NCI-H2227 (cell line): ENCODE results near the gene FOXN3.

Source experiments
- DNase-seq: peaks from one replicate; lab custom pipeline; 2025; ENCODE audit not compliant: unreplicated experiment; lab: John Stamatoyannopoulos, UW

The FOXN3 gene

GRCh38 chr14:89430391-89431236, 13.6 kb upstream of the FOXN3 start:
- DNase-seq: no peak

GRCh38 chr14:89429199-89430181, 12.5 kb upstream of the FOXN3 start:
- DNase-seq: no peak

- peak; percentile 35 for DNase-seq
These were observed 11.6 kb upstream of the FOXN3 start for GRCh38 chr14:89428546-89429198.

GRCh38 chr14:89428173-89428523, 11.1 kb upstream of the FOXN3 start:
- DNase-seq: no peak

- no peak for DNase-seq
These were observed 10.6 kb upstream of the FOXN3 start for GRCh38 chr14:89427426-89428172.

GRCh38 chr14:89425931-89426330, 8.9 kb upstream of the FOXN3 start:
- no peak for DNase-seq

GRCh38 chr14:89424241-89424640, 7.2 kb upstream of the FOXN3 start:
- DNase-seq: no peak

- DNase-seq: no peak
These were observed 5.9 kb upstream of the FOXN3 start for GRCh38 chr14:89422952-89423345.

GRCh38 chr14:89422181-89422951, 5.3 kb upstream of the FOXN3 start:
- DNase-seq: no peak

GRCh38 chr14:89420502-89420901, 3.5 kb upstream of the FOXN3 start:
- no peak for DNase-seq

- no peak for DNase-seq
These were observed 3.0 kb upstream of the FOXN3 start for GRCh38 chr14:89419973-89420482.

- DNase-seq: no peak
These were observed 1.9 kb upstream of the FOXN3 start for GRCh38 chr14:89418976-89419375.

GRCh38 chr14:89418452-89418851, 1.4 kb upstream of the FOXN3 start:
- no peak for DNase-seq

GRCh38 chr14:89417465-89418225, 612 bp upstream of the FOXN3 start:
- DNase-seq: peak; percentile 64

- peak; percentile 98 for DNase-seq
These were observed 734 bp downstream of the FOXN3 start for GRCh38 chr14:89416002-89416995.

- no peak for DNase-seq
These were observed 1.9 kb downstream of the FOXN3 start for GRCh38 chr14:89415159-89415558.

- DNase-seq: no peak
These were observed 5.1 kb downstream of the FOXN3 start for GRCh38 chr14:89411976-89412375.

- DNase-seq: no peak
These were observed 7.1 kb downstream of the FOXN3 start for GRCh38 chr14:89409961-89410360.
